HG03139 (cell line): Measurements from ENCODE around the gene TMEM161A.

Experiments used
- ATAC-seq: cut with Tn5 transposase; IDR thresholded peaks from one replicate; pipeline ENCODE4 v1.9.1; 2021; ENCODE audit not compliant: unreplicated experiment

TMEM161A gene

GRCh38 chr19:19098084-19098702, 40.1 kb downstream of the TMEM161A start:
- ATAC-seq, result no peak

GRCh38 chr19:19096641-19097627, 41.3 kb downstream of the TMEM161A start:
- ATAC-seq, result no peak

GRCh38 chr19:19095691-19096090, 42.6 kb downstream of the TMEM161A start:
- no peak for ATAC-seq

- ATAC-seq, result no peak
Observed at GRCh38 chr19:19094513-19094912, 43.8 kb downstream of the TMEM161A start.

- no peak for ATAC-seq
Observed at GRCh38 chr19:19087676-19088075, 50.6 kb downstream of the TMEM161A start.

GRCh38 chr19:19083413-19084178, 54.7 kb downstream of the TMEM161A start:
- ATAC-seq, result no peak

GRCh38 chr19:19081642-19082151, 56.6 kb downstream of the TMEM161A start:
- ATAC-seq, result no peak

GRCh38 chr19:19079571-19079970, 58.7 kb downstream of the TMEM161A start:
- ATAC-seq, result no peak

- ATAC-seq, result no peak
Observed at GRCh38 chr19:19078801-19079200, 59.5 kb downstream of the TMEM161A start.

- no peak for ATAC-seq
Observed at GRCh38 chr19:19077103-19077502, 61.2 kb downstream of the TMEM161A start.

GRCh38 chr19:19076476-19076875, 61.8 kb downstream of the TMEM161A start:
- ATAC-seq, result no peak

- no peak for ATAC-seq
Observed at GRCh38 chr19:19075126-19075525, 63.2 kb downstream of the TMEM161A start.

- ATAC-seq, result no peak
Observed at GRCh38 chr19:19074196-19074882, 63.9 kb downstream of the TMEM161A start.

- ATAC-seq, result no peak
Observed at GRCh38 chr19:19071897-19072296, 66.4 kb downstream of the TMEM161A start.
